Kasumi-1 (cell line): ENCODE measurements around the gene PLCL1.
"Not testable (repeated sequence)": the region's sequence is repeated elsewhere in the genome, so short reads cannot be mapped to it uniquely, and the experiment has no call there.

Experiments used
- DNase-seq, 2 experiments: peaks; one replicate each; lab custom pipeline; 2025; lab: John Stamatoyannopoulos, UW

PLCL1 gene

GRCh38 chr2:197810016-197810415, 5.6 kb downstream of the PLCL1 start:
- no peak for DNase-seq

DNA sequence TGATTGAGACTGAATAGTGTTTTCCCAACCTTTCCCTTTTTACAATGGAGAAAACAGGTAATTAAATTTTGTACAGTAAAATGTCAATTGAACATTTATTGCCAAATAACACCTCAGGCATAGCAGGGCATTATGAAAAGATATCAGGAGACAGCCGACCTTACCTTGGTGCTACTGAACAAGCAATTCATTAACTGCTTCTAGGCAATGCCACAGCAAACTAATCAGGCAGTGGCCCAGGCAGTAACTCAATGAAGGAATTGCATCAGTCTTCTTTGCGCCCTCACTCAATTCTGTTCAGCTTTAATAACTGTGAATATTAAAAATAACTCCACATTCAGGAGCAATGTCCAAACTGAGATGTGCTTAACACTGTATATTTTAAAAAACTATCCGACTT, 6.1 kb downstream of the PLCL1 start:
- DNase-seq, result no peak

DNA sequence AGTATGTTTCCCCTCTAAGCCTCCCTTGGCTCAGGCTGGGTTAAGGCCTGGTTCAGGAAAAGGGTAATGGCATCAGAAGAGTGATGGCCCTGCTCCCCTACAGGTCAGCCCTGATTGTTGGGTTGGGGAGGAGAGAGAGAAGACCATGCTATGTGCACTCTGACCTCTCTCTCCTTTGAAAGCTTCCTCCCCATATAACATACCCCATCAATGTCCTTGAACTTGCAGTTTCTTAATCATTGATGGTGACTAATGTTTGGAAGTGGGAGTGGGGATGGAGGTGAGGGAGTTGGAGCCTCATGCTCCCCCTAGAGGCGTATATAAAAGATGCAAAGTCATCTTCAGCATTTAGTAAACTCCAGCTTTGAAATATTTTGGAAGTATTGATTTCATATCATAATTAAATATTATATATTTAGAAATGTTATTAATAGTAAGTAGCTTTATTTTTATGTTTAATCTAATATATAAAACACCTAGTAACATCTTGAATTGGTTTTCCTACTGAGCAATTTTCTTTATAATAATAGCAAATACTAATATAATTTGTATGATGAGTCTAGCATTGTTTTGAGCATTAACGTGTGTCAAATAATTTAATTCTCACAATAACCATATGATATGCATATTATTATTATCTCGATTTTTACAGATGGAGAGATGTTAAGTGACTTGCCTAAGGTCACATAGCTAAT, 8.8 kb downstream of the PLCL1 start:
- DNase-seq, result peak; percentile 66 to 76

GRCh38 chr2:197814526-197814925, 10.1 kb downstream of the PLCL1 start:
- DNase-seq, result no peak

- no peak for DNase-seq
Measured at GRCh38 chr2:197821550-197822289, 17.3 kb downstream of the PLCL1 start.

DNA sequence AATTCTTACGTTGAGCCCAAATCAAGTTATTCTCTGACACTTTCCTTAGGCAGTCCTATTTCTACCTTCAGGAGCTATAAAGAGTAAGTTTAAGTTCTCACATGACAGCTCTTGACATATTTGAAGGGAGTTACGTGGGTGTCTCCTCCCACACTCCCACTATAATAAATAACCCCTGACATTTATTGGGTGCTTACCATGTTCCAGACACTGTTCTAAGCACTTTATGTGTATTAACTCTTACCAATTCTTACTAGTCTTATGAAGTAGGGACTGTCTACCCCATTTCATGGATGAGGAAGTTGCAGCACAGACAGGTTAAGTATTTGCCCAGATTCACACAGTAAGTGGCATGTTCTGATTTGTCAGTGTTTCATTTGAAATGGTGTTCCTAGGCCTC, 17.9 kb downstream of the PLCL1 start:
- DNase-seq, result no peak

GRCh38 chr2:197827618-197828017, 23.2 kb downstream of the PLCL1 start:
- DNase-seq, result no peak

GRCh38 chr2:197828464-197829135, 24.2 kb downstream of the PLCL1 start:
- DNase-seq, result no peak

DNA sequence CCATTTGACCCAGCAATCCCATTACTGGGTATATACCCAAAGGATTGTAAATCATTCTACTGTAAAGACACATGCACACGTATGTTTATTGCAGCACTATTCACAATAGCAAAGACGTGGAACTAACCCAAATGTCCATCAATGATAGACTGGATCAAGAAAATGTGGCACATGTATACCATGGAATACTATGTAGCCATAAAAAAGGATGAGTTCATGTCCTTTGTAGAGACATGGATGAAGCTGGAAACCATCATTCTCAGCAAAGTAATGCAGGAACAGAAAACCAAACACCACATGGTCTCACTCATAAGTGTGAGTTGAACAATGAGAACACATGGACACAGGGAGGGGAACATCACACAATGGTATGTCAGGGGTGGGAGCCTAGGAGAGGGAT, 30.4 kb downstream of the PLCL1 start:
- not testable (repeated sequence) for DNase-seq

DNA sequence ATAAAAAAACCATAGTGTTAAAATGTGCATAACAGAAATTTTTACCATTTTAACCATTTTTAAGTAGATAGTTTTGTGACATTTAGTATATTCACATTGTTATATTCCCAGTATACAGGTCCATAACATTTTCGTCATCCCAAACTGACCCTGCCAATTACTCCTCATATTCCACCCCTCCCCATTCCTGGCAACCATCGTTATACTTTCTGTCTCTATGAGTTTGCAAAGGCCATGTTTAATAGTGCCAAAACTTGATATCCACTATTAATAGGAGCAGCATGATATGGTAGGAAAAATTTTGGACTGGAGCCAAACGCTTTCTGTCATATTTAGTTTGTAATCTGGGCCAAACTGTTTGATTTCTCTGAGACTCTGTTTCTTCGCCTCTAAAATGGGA, 30.9 kb downstream of the PLCL1 start:
- no peak for DNase-seq

GRCh38 chr2:197838036-197838435, 33.6 kb downstream of the PLCL1 start:
- DNase-seq, result no peak

DNA sequence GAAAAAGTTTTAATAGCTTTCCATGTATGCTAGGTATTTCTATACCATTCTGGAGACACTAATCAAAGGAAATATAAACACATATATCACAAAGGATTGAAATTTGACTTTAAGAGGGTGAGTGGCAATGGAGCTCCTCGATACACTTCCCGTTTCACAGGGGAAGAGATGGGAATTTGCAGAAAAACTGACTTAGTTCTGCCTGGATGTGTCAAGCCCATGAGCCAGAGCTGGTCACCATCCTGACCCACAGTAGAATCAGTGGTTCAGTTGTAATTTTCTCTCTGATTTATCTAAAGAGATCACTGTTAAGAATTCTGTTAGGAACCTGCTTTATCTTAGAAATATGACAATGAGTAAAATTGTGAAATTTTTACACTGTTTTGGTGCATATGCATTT, 34.2 kb downstream of the PLCL1 start:
- DNase-seq, result no peak

DNA sequence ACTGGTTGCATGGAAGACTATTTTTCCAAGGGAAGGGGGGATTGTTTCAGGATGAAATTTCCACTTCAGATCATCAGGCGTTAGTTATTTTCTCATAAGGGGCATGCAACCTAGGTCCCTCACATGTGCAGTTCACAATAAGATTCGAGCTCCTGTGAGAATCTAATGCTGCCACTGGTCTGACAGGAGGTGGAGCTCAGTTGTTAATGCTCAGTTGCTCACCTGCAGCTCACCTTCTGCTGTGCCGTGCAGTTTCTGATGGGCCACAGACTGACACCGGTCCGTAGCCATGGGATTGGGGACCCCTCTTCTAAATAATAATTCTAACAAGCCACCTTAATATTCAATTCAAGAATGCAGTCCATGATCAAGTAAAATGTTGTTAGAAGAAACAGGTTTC, 34.9 kb downstream of the PLCL1 start:
- DNase-seq, result no peak

DNA sequence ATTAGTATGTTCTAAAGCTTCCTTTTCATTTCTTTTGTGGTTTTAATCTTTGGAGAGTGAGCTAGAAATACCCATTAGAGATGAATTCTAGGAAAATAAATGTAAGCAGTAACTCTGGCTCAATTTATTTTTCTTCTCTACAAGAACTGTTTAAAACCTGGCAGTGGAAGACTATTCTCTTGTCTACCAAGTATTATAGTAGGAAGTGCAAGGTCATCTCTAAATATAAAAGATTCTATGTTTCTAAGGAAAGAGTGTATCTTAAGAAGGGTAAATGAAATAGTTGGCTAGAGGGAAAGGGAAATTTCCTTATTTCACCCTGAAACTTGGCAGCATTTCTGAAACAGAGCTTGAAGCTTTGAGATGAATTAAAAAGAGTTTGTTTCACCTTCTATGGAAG, 35.5 kb downstream of the PLCL1 start:
- DNase-seq, result no peak

GRCh38 chr2:197846128-197846527, 41.7 kb downstream of the PLCL1 start:
- DNase-seq, result no peak

DNA sequence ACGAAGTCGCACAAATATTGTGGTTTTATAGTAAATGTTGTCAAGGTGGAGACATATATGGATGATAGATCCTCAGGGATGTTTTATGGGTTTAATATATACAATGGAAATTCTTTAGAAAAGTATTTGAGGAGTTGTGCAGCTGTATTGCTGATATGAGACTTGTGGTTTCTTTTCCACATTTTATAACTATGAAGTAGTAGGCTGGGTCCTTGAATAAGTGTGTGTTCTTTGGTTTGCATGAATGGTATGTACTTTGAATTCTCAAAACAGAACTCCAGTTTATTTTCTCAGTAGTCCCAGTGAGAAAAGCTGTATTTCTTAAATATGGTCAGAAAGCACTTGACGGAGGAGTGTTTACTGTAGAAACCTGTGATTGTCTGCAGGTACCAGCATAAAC, 42.4 kb downstream of the PLCL1 start:
- DNase-seq, result no peak

DNA sequence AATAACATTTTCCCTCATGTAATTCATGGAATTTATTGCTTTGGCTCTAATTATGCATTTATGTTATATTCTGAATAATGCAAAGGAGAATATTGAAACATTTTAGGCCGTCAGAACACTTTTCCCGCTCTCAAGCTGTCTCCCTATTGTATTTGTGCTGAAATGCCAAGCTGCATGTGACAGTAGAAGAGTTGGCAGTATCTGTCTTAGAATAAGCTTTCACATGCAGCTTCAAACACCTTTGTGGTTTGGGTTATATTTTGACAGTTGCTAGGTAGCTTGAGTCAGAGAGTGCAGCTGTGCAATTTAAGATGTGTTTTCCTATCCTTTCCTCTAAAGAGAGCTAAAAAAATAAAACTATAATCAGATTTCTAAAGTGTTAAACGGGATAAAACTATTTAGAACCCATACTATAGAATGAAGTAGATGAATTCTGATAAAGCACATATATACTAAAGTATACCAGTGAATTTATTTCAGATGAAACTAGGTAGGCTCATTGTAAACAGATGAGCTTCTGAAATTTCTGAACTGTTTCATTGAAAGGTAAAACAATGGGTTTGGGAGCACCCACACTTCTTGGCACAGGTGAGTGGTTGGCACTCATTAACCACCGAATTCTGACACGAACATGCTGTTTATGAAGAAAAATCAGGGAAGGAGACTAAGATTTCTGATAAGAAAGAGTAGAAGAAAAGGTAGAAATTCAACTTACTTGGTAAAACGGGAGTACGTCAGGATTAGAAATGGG, 43.4 kb downstream of the PLCL1 start:
- no peak for DNase-seq

DNA sequence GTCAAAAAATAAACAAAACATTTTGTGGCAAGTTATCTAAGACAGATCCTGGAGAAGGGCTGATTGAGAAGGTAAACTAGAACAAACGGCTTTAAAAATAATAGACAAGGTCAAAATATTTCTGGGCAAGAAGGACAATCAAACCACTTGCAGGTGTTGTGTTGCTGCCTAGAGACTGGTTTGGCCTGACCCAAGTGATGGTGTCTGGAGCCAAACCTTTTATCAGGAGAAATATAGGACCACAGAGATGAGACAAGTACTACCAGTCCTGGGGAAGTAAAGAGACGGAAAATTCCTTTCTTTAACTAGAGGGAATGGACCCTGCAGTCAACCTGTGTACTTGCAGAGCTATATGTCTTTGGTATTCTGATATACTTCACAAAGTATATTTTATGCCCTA, 44.2 kb downstream of the PLCL1 start:
- DNase-seq, result no peak

DNA sequence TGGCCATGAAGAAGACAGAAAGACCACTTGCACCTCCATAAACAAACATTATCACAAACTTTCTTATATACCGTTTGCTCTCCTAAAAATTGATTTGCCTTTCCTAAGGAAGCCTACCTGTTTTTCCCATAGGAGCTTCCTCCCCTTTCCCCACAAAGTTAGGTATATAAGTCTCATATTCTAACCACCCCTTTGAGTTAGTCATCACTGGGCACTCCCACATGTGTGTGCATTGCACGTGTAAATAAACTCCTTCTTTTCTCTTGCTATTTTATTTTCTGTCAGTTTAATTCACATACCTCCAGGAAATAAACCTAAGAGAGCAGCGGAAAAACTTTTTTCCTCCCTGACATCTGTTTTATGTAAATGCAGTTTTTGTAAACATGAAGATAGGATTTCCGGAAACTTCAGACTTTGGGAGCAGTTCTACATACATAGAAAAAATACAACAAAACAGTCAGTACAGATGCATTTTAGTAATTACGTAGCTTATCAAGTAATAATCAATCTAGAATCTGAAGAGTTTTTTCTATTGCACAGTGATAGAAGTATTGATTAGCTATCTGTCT, 46.6 kb downstream of the PLCL1 start:
- no peak for DNase-seq

DNA sequence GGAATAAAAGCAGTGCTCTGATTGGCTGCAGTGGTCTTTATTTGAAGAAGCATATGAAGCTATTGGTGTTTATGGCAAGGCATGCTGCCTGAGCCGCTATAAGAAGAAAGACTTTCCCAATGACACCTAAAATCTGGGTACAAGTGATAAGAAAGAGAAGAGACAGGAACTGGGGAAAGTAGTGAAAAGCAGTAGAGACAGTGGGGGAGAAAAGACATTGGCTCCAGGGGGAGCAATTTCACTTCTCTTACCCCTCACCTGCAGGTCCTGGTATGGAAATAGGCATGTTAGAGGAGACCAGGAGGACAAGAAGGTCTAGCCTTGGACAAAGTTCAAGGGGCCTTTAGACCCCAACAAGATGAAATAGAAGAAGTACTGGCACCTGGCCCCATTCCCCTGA, 47.1 kb downstream of the PLCL1 start:
- DNase-seq, result peak in 1 of 2 experiments; percentile 27

- no peak for DNase-seq
Measured at GRCh38 chr2:197852108-197852507, 47.7 kb downstream of the PLCL1 start.

DNA sequence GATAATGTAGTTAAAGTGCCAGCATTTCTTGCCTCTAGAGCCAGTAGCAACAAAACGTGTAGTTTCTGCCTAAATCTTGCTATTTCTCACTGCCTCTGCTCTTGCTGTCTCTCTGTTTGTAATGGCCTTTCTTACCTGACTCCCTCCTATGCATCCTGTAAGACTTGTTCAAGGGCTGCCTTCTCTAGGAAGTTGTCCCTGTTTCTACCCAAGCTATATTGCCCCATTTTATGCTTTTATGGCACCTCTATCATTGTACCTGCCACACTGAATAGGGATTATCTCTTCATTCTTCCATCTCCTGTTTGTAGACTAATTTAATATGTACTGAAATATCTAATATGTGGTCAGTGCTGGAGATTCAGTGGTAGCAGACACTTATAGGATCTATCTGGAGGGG, 49.2 kb downstream of the PLCL1 start:
- no peak for DNase-seq
